ENCODE results near the gene ZNF836.
A peak's percentile ranks its signal among the peaks of the same experiment; 100 is the strongest.

ZNF836 gene

DNA sequence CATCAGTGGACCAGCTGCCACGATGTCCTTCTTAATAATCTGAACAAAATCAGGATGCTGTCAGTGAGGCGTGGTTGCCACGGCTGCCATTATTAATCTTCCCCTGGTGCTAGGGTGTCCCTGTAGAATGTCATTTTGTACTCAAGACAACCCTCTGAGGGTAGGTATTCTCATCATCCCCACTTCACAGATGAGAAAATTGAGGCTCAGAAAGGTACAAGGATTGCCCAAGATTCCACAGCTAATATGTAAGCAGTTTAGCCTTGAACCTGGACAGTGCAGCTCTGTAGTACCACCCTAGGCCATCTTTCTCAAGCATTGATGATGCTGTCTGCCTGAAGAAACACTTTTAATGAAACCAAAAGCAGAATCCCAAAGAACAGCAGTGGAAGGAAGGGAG lies 26.5 kb upstream of the ZNF836 start:
- FAIRE-seq (no peak), DNase-seq (ENCODE audit: insufficient read length, low spot score) (no peak)
- TF ChIP-seq, protein P1, sequence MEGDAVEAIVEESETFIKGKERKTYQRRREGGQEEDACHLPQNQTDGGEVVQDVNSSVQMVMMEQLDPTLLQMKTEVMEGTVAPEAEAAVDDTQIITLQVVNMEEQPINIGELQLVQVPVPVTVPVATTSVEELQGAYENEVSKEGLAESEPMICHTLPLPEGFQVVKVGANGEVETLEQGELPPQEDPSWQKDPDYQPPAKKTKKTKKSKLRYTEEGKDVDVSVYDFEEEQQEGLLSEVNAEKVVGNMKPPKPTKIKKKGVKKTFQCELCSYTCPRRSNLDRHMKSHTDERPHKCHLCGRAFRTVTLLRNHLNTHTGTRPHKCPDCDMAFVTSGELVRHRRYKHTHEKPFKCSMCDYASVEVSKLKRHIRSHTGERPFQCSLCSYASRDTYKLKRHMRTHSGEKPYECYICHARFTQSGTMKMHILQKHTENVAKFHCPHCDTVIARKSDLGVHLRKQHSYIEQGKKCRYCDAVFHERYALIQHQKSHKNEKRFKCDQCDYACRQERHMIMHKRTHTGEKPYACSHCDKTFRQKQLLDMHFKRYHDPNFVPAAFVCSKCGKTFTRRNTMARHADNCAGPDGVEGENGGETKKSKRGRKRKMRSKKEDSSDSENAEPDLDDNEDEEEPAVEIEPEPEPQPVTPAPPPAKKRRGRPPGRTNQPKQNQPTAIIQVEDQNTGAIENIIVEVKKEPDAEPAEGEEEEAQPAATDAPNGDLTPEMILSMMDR (IDR thresholded peaks at IDR 0.05; ENCODE audit: insufficient read depth, missing control alignments): no peak

DNA sequence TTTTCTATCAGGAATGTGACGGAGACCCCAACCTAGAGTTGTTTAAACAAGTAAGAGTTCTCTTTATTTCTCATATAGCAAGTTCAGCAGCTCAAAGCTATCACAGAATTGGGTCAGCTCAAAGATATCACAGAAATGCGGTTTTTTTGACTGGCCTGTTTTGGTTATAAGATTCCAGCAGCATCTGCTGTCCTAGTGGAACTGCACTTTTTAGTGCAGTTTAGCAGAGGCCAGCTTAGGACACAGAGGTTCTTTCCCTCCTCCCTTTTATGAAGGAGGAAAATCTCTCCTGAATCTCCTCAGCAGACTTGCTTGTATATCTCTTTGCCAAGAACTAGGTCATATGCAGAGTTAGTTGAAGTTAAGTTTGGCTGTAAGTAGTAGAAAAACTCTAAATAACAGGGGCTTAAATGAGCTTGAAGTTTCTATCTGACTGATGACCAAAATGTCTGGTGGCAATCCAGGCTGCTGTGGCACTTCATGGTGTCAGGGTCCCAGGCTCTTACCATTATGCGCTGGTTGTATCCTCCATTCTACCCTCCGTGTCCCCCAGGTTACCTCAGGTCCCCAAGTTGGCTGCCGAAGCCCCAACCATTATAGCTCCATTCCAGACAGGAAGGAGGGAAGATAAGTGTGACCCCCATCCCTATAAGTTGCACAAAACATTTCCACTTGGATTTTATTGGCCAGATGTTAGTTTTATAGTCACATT lies 25.0 kb upstream of the ZNF836 start:
- TF ChIP-seq, protein P1 (IDR thresholded peaks at IDR 0.05; ENCODE audit: insufficient read depth, missing control alignments): no peak
- FAIRE-seq (no peak), DNase-seq (ENCODE audit: insufficient read length, low spot score) (no peak)

- no peak for FAIRE-seq
- TF ChIP-seq, protein P1 (IDR thresholded peaks at IDR 0.05; ENCODE audit: insufficient read depth, missing control alignments): no peak
- DNase-seq (ENCODE audit: insufficient read length, low spot score): no peak
These were observed 20.5 kb upstream of the ZNF836 start for GRCh38 chr19:52191951-52192350.

DNA sequence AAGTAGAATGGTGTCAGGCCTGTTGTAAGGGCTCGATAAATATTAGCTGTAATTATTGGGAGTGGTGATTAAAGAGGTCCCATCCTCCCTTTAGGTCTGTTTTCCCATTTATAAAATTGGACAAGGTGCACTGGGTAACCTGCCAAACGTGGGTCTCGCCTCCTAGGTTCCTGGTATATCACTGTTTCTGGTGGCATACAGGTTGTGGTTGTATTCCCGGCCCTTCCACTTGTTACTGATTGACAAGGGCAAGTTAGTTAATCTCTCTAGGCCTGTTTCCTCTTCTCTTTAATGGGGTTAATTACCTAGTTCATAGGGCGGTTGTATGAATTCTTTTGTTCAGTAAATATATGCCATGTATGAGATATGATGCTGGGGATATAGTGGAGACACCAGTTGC lies 20.0 kb upstream of the ZNF836 start:
- FAIRE-seq (no peak), DNase-seq (ENCODE audit: insufficient read length, low spot score) (no peak)
- TF ChIP-seq, protein P1 (IDR thresholded peaks at IDR 0.05; ENCODE audit: insufficient read depth, missing control alignments): no peak

- FAIRE-seq (no peak), DNase-seq (ENCODE audit: insufficient read length, low spot score) (no peak)
- TF ChIP-seq, protein P1 (IDR thresholded peaks at IDR 0.05; ENCODE audit: insufficient read depth, missing control alignments): no peak
These were observed 19.3 kb upstream of the ZNF836 start for GRCh38 chr19:52190487-52191293.

DNA sequence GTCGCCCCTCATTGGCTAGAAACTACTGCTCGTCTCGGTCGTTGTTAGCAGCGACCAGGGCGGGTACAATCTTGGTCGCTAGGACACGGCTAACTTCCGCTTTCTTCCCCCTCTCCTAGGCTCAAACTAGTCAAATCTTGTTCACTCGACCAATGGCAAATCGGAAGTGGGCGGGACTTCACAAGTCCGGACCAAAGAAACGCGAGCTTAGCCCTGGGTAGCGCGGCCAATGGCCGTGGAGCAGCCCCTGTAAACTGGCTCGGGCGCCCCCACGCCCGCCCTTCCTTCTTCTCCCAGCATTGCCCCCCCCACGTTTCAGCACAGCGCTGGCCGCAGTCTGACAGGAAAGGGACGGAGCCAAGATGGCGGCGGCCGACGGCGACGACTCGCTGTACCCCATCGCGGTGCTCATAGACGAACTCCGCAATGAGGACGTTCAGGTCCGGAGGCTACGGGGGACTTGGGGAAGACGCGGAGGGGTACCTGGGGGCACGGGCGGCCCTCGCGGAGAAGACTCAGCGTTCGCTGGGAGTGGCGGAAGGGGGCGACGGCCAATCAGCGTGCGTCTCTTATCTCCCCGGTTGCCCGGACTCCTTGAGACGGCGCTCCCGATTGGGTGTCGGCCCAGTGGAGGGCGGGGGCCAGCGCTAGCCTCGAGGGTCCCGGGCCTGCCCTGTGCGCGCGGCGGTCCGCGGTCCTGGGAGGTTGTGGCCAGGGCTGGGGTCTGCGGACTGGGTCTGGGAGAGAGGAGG lies 18.5 kb upstream of the ZNF836 start, which contains the start of gene PPP2R1A:
TSS of gene PPP2R1A (plus strand) at position 318 of the 752 bp plus-strand sequence. CDS start at position 363, 45 bp downstream.
- FAIRE-seq: peak; percentile 92
- DNase-seq (ENCODE audit: insufficient read length, low spot score): peak; percentile 92
- TF ChIP-seq, protein P1 (IDR thresholded peaks at IDR 0.05; ENCODE audit: insufficient read depth, missing control alignments): no peak
